GM06990 (cell line): ENCODE data around the gene ITPR1.

ENCODE experiments used
- DNase-seq: peaks from one replicate; pipeline ENCODE4 v3.0.0-alpha.2; 2011; ENCODE audit not compliant: insufficient read length; ENCODE audit errors: extremely low read depth
- H3K27me3 ChIP-seq: replicated peaks from 2 replicates; pipeline ENCODE4 v1.6.0; 2011; ENCODE audit warnings: low read length; ENCODE audit not compliant: control insufficient read depth, insufficient read depth
- H3K36me3 ChIP-seq: 2 replicates; pipeline ENCODE4 v1.5.1; 2011; ENCODE audit warnings: low read length; ENCODE audit not compliant: control insufficient read depth, insufficient read depth
- H3K4me3 ChIP-seq: replicated peaks from 2 replicates; pipeline ENCODE4 v1.5.1; 2011; ENCODE audit warnings: low read depth, mild to moderate bottlenecking, control low read depth, low read length
- CTCF ChIP-seq: IDR thresholded peaks from 2 replicates; pipeline ENCODE4 v1.5.1; 2011; ENCODE audit warnings: low read length, control low read depth, mild to moderate bottlenecking, inconsistent platforms; ENCODE audit not compliant: insufficient read depth, poor library complexity, severe bottlenecking

ITPR1 gene

GRCh38 chr3:4581124-4581424 lies 87.9 kb downstream of the ITPR1 start:
- H3K4me3 ChIP-seq = no peak overlapping the region
- no peaks in the 10 kb centered on the region for H3K36me3 ChIP-seq
- DNase-seq = no peak
- no peaks in the 10 kb centered on the region for H3K27me3 ChIP-seq
- no peak for TF ChIP-seq CTCF

GRCh38 chr3:4581498-4581897 lies 88.3 kb downstream of the ITPR1 start:
- no peak overlapping the region for H3K4me3 ChIP-seq
- no peak for TF ChIP-seq CTCF
- no peak for DNase-seq
- no peaks in the 10 kb centered on the region for H3K27me3 ChIP-seq
- no peaks in the 10 kb centered on the region for H3K36me3 ChIP-seq

GRCh38 chr3:4581920-4582611 lies 88.9 kb downstream of the ITPR1 start:
- Histone ChIP-seq H3K4me3 (no peak overlapping the region), H3K36me3 (no peaks in the 10 kb centered on the region), H3K27me3 (no peaks in the 10 kb centered on the region)
- no peak for DNase-seq
- no peak for TF ChIP-seq CTCF

GRCh38 chr3:4582624-4583023 lies 89.5 kb downstream of the ITPR1 start:
- no peak for DNase-seq

GRCh38 chr3:4583416-4583815 lies 90.3 kb downstream of the ITPR1 start:
- H3K36me3 ChIP-seq = no peaks in the 10 kb centered on the region
- TF ChIP-seq CTCF = no peak
- H3K27me3 ChIP-seq = no peaks in the 10 kb centered on the region
- no peak overlapping the region for H3K4me3 ChIP-seq
- no peak for DNase-seq

More at GRCh38 chr3:4582624-4583023, 89.5 kb downstream of the ITPR1 start:
- Histone ChIP-seq H3K27me3 (no peaks in the 10 kb centered on the region), H3K4me3 (no peak overlapping the region), H3K36me3 (no peaks in the 10 kb centered on the region)
- TF ChIP-seq CTCF = no peak
